Calu3 (cell line): ENCODE results near the gene MXRA8. TPM values are rescaled to one million over a fixed set of nuclear protein-coding genes. Genes with fewer than 3 reads are reported as not detected.

Source experiments
- BruUV-seq: library from RNA; stranded (reverse); fragments of 400-500 nt; replicated peaks from 2 replicates; lab custom pipeline; 2021; lab: Mats Ljungman, UMichigan
- CTCF ChIA-PET: fragments of 300-600 bp; sonication (Branson Sonifier 250); formaldehyde crosslinking; loops from one replicate; lab custom pipeline; 2022; ENCODE audit warnings: antibody characterized with exemption; lab: Charles Lee
- DNase-seq: peaks from one replicate; pipeline ENCODE4 v3.0.0; 2022
- H3K27ac Mint-ChIP-seq: one replicate; pipeline ENCODE4 v1.8.0; 2022; ENCODE audit warnings: mixed read lengths; ENCODE audit not compliant: unreplicated experiment
- H3K27me3 Mint-ChIP-seq: one replicate; pipeline ENCODE4 v1.8.0; 2022; ENCODE audit warnings: mixed read lengths; ENCODE audit not compliant: unreplicated experiment
- H3K36me3 Mint-ChIP-seq: one replicate; pipeline ENCODE4 v1.8.0; 2022; ENCODE audit warnings: mild to moderate bottlenecking, moderate library complexity, mixed read lengths; ENCODE audit not compliant: insufficient read depth, unreplicated experiment
- H3K4me1 Mint-ChIP-seq: one replicate; pipeline ENCODE4 v1.8.0; 2022; ENCODE audit warnings: mild to moderate bottlenecking, low read depth, mixed read lengths; ENCODE audit not compliant: unreplicated experiment
- H3K4me3 Mint-ChIP-seq: one replicate; pipeline ENCODE4 v1.8.0; 2022; ENCODE audit warnings: mild to moderate bottlenecking, low read depth, moderate library complexity, mixed read lengths; ENCODE audit not compliant: unreplicated experiment
- H3K9me3 Mint-ChIP-seq: one replicate; pipeline ENCODE4 v1.8.0; 2022; ENCODE audit warnings: low read depth, mixed read lengths; ENCODE audit not compliant: unreplicated experiment
- intact Hi-C: fragments of 100-400 bp; cut with micrococcal nuclease; formaldehyde crosslinking; loops from one replicate; pipeline ENCODE4 v1.10.0; 2022; ENCODE audit not compliant: unreplicated experiment
- total RNA-seq: library from RNA; stranded (reverse); gene quantifications from 2 replicates; pipeline ENCODE4 v1.2.3, GENCODE V29; 2022
- TF ChIP-seq, protein P1 (sequence below): fragments of 200-600 bp; IDR thresholded peaks from one replicate; pipeline ENCODE4 v1.8.0; 2022; ENCODE audit warnings: antibody characterized with exemption; ENCODE audit not compliant: unreplicated experiment

MXRA8 gene
- total RNA-seq, 1 experiment from 2014 or later = not detected

DNA sequence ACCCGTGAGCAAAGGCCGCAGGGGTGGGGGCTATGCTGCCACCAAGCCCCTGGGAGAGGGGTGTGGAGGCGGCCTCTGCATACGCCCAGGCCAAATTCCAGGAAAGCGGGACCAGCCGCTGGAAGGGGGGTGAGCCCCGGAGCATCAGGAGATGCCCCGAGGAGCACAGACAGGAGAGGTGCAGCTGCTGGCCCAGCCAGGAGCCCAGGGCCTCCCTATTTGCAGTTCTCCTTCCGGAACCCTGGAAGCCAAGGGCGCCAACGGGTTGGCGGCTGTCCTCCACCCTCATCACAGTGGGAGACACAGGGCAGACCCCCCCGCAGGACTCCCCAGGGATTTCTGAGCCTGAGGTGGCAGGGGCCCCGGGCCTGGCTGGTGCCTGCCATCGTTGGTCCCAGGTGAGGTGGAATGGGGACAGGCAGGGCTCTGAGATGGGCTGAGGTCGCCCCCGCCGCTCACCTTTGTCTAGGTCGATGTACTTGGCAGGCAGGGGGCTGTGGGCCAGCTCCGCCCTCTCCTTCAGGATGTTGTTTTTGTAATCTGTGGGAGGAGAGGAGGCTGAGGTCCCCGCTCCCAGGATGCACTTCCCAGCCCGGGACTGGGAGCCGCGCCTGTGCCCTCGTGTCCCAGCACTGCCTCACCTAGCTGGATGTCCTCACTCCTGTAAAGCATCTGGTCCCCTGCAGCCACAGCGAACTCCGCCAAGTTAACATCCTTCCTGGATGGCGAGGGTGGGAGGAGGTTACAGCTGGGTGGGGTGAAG, 4.8 kb downstream of the MXRA8 start:
- Mint-ChIP-seq H3K4me3 (peak overlapping the region; percentile 43), H3K36me3 (peaks cover 27% of the 10 kb centered on the region), H3K27ac (peak overlapping the region; percentile 42), H3K27me3 (no peaks in the 10 kb centered on the region), H3K9me3 (no peaks in the 10 kb centered on the region), H3K4me1 (no peaks in the 10 kb centered on the region)
- intact Hi-C loops = no loop called here
- no TSS peak for BruUV-seq
- CTCF ChIA-PET = no interaction called here
- DNase-seq = no peak
- TF ChIP-seq, protein P1, sequence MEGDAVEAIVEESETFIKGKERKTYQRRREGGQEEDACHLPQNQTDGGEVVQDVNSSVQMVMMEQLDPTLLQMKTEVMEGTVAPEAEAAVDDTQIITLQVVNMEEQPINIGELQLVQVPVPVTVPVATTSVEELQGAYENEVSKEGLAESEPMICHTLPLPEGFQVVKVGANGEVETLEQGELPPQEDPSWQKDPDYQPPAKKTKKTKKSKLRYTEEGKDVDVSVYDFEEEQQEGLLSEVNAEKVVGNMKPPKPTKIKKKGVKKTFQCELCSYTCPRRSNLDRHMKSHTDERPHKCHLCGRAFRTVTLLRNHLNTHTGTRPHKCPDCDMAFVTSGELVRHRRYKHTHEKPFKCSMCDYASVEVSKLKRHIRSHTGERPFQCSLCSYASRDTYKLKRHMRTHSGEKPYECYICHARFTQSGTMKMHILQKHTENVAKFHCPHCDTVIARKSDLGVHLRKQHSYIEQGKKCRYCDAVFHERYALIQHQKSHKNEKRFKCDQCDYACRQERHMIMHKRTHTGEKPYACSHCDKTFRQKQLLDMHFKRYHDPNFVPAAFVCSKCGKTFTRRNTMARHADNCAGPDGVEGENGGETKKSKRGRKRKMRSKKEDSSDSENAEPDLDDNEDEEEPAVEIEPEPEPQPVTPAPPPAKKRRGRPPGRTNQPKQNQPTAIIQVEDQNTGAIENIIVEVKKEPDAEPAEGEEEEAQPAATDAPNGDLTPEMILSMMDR = no peak

GRCh38 chr1:1352786-1353388, 5.5 kb downstream of the MXRA8 start:
- no peaks in the 10 kb centered on the region for H3K9me3 Mint-ChIP-seq
- peak overlapping the region; percentile 53 for H3K4me3 Mint-ChIP-seq
- no TSS peak for BruUV-seq

GRCh38 chr1:1351511-1352427, 6.6 kb downstream of the MXRA8 start:
- TF ChIP-seq, protein P1 = no peak
- Mint-ChIP-seq H3K9me3 (no peaks in the 10 kb centered on the region), H3K27me3 (no peaks in the 10 kb centered on the region), H3K27ac (peak overlapping the region; percentile 54), H3K36me3 (peaks cover 45% of the 10 kb centered on the region), H3K4me3 (peak overlapping the region; percentile 53), H3K4me1 (peaks cover 7% of the 10 kb centered on the region)
- intact Hi-C loops = no loop called here
- CTCF ChIA-PET = no interaction called here
- DNase-seq = no peak
- BruUV-seq = no TSS peak

More at GRCh38 chr1:1352786-1353388, 5.5 kb downstream of the MXRA8 start:
- intact Hi-C loops = no loop called here
- H3K4me1 Mint-ChIP-seq = no peaks in the 10 kb centered on the region
- TF ChIP-seq, protein P1 = no peak
- CTCF ChIA-PET = no interaction called here
- peak overlapping the region; percentile 54 for H3K27ac Mint-ChIP-seq
- DNase-seq = no peak
- H3K27me3 Mint-ChIP-seq = no peaks in the 10 kb centered on the region
- peaks cover 34% of the 10 kb centered on the region for H3K36me3 Mint-ChIP-seq

- DNase-seq = peak; percentile 74
- no TSS peak for BruUV-seq
- intact Hi-C loops = no loop called here
- Mint-ChIP-seq H3K27ac (peak within 1 kb of the TSS; percentile 79), H3K4me3 (peak within 1 kb of the TSS; percentile 80), H3K4me1 (peaks cover 10% of the 10 kb centered on the region), H3K27me3 (no peaks in the 10 kb centered on the region), H3K36me3 (peaks cover 58% of the 10 kb centered on the region), H3K9me3 (no peaks in the 10 kb centered on the region)
- CTCF ChIA-PET = no interaction called here
- TF ChIP-seq, protein P1 = no peak
Measured at GRCh38 chr1:1349256-1350012, 8.9 kb downstream of the MXRA8 start, which contains the start of gene DVL1. TSS of gene DVL1 (minus strand) at chr1:1349418. CDS start at chr1:1349065, 353 bp downstream.
